Mucosa of descending colon (tissue), 3 donors: ENCODE data around the gene TEDC2. TPM values are rescaled to one million over a fixed set of nuclear protein-coding genes. Genes with fewer than 3 reads are reported as not detected.

Experiments used
- ATAC-seq: fragments of 200-7000 bp; cut with Tn5 transposase; one replicate; pipeline ENCODE4 v1.9.1; 2020; ENCODE audit warnings: mild to moderate bottlenecking, moderate library complexity
- DNase-seq, 3 donors: peaks; one replicate each; pipeline ENCODE4 v3.0.0-alpha.2; 2020
- H3K36me3 ChIP-seq: fragments of 200-600 bp; one replicate; pipeline ENCODE4 v1.8.0; 2021; ENCODE audit warnings: low read depth, mild to moderate bottlenecking
- H3K4me1 ChIP-seq: fragments of 200-600 bp; one replicate; pipeline ENCODE4 v1.8.0; 2021; ENCODE audit warnings: low read depth, mild to moderate bottlenecking
- H3K4me3 ChIP-seq: fragments of 200-600 bp; one replicate; pipeline ENCODE4 v1.8.0; 2021; ENCODE audit warnings: mild to moderate bottlenecking
- H3K9me3 ChIP-seq: fragments of 200-600 bp; one replicate; pipeline ENCODE4 v1.8.0; 2021; ENCODE audit warnings: mild to moderate bottlenecking
- CTCF ChIP-seq: fragments of 200-600 bp; IDR thresholded peaks from one replicate; pipeline ENCODE4 v1.8.0; 2022; ENCODE audit warnings: antibody characterized with exemption, mild to moderate bottlenecking
- intact Hi-C, 2 donors: fragments of 100-400 bp; cut with DNase I in 1 of 2; cut with micrococcal nuclease in 1 of 2; formaldehyde crosslinking; loops; one replicate each; pipeline versions ENCODE4 v1.11.0 to v1.11.1; 2022; cut with DNase I, micrococcal nuclease
- total RNA-seq, 3 donors: library from RNA; stranded (reverse); fragmentation: NEBNext Ultra II Directional in 2 of 3; extraction: Animal tissue kit (Norgen Biotek cat#: 25700) in 2 of 3; gene quantifications; one replicate each; pipeline versions ENCODE4 v1.2.1 to v1.2.4, GENCODE V29; 2021 to 2023
- donor health status: DM: no; HTN: no; CAD: no; lungs with moderate emphysema.
- donor health status: DM: no; HTN: no; CAD: no.
- donor health status: DM: no; HTN: yes; CAD: no.

TEDC2 gene
- total RNA-seq, 3 donors from 2014 or later, result 1.1 to 5.5 (median 2.8) TPM

- Histone ChIP-seq H3K36me3 (no peaks in the 10 kb centered on the region), H3K9me3 (no peaks in the 10 kb centered on the region), H3K4me3 (no peak overlapping the region), H3K4me1 (peaks cover 12% of the 10 kb centered on the region)
- intact Hi-C loops, result no loop called here
- DNase-seq (no peak), ATAC-seq (no peak)
- TF ChIP-seq CTCF, result no peak
Observed at GRCh38 chr16:2483939-2484897, 24.3 kb downstream of the TEDC2 start.

- no peak overlapping the region for H3K4me3 ChIP-seq
- intact Hi-C loops, result no loop called here
- H3K4me1 ChIP-seq, result peaks cover 12% of the 10 kb centered on the region
- H3K9me3 ChIP-seq, result no peaks in the 10 kb centered on the region
- DNase-seq (no peak), ATAC-seq (no peak)
- H3K36me3 ChIP-seq, result no peaks in the 10 kb centered on the region
- TF ChIP-seq CTCF, result no peak
Observed at GRCh38 chr16:2484898-2485508, 25.1 kb downstream of the TEDC2 start.

- no peaks in the 10 kb centered on the region for H3K9me3 ChIP-seq
- no peak for ATAC-seq
- TF ChIP-seq CTCF, result no peak
- no peak overlapping the region for H3K4me3 ChIP-seq
- H3K4me1 ChIP-seq, result peaks cover 7% of the 10 kb centered on the region
- DNase-seq, result peak in 1 of 3 donors; percentile 48
- H3K36me3 ChIP-seq, result no peaks in the 10 kb centered on the region
- intact Hi-C loops, result no loop called here
Observed at GRCh38 chr16:2485811-2486507, 26.1 kb downstream of the TEDC2 start.

- TF ChIP-seq CTCF, result no peak
- Histone ChIP-seq H3K4me3 (no peak overlapping the region), H3K9me3 (no peaks in the 10 kb centered on the region), H3K36me3 (no peaks in the 10 kb centered on the region), H3K4me1 (no peaks in the 10 kb centered on the region)
- intact Hi-C loops, result no loop called here
- DNase-seq, result peak; percentile 75 to 77 (median 76)
- ATAC-seq, result peak; percentile 88
Observed at GRCh38 chr16:2486645-2487516, 27.0 kb downstream of the TEDC2 start.

- H3K4me1 ChIP-seq, result no peaks in the 10 kb centered on the region
- no peak for TF ChIP-seq CTCF
- H3K4me3 ChIP-seq, result no peak overlapping the region
- H3K36me3 ChIP-seq, result no peaks in the 10 kb centered on the region
- ATAC-seq, result no peak
- intact Hi-C loops, result no loop called here
- no peak for DNase-seq
- H3K9me3 ChIP-seq, result no peaks in the 10 kb centered on the region
Observed at GRCh38 chr16:2487517-2487842, 27.6 kb downstream of the TEDC2 start.
